SK-N-SH treated with all-trans-retinoic acid at 6 μM for 48 hours (cell line): ENCODE results near the gene TMED7.

Experiments used
- CREB5 ChIP-seq: fragments of 250-450 bp; sonication (Bioruptor Pico); IDR thresholded peaks from 2 replicates; pipeline ENCODE4 v1.5.1; 2020; ENCODE audit warnings: low read depth, mild to moderate bottlenecking, moderate library complexity
- ESRRG ChIP-seq: fragments of 250-450 bp; sonication (Bioruptor Pico); IDR thresholded peaks from 2 replicates; pipeline ENCODE4 v1.6.1; 2021; ENCODE audit warnings: mild to moderate bottlenecking
- GLIS3 ChIP-seq: fragments of 250-450 bp; sonication (Bioruptor Pico); IDR thresholded peaks from 2 replicates; pipeline ENCODE4 v1.5.0; 2020; ENCODE audit warnings: mild to moderate bottlenecking, moderate library complexity
- ISL1 ChIP-seq: fragments of 250-450 bp; sonication (Bioruptor Pico); IDR thresholded peaks from 2 replicates; pipeline ENCODE4 v2.1.2; 2022; ENCODE audit warnings: mild to moderate bottlenecking, moderate library complexity
- PATZ1 ChIP-seq: fragments of 250-450 bp; sonication (Bioruptor Pico); IDR thresholded peaks from 2 replicates; pipeline ENCODE4 v1.8.0; 2020; ENCODE audit warnings: mild to moderate bottlenecking, moderate library complexity, borderline replicate concordance
- POU6F1 ChIP-seq: fragments of 250-450 bp; sonication (Bioruptor Pico); IDR thresholded peaks from 2 replicates; pipeline ENCODE4 v1.8.0; 2021; ENCODE audit warnings: low read depth, mild to moderate bottlenecking, moderate library complexity, borderline replicate concordance
- PPARA ChIP-seq: fragments of 250-450 bp; sonication (Bioruptor Pico); IDR thresholded peaks from 2 replicates; pipeline ENCODE4 v1.5.0; 2020; ENCODE audit warnings: mild to moderate bottlenecking, borderline replicate concordance
- RARB ChIP-seq: fragments of 250-450 bp; sonication (Bioruptor Pico); IDR thresholded peaks from 2 replicates; pipeline ENCODE4 v1.8.0; 2021; ENCODE audit warnings: mild to moderate bottlenecking, moderate library complexity
- SNAI2 ChIP-seq: fragments of 250-450 bp; sonication (Bioruptor Pico); IDR thresholded peaks from 2 replicates; pipeline ENCODE4 v1.5.0; 2020; ENCODE audit warnings: mild to moderate bottlenecking, moderate library complexity
- ZFP3 ChIP-seq: fragments of 250-450 bp; sonication (Bioruptor Pico); IDR thresholded peaks from 2 replicates; pipeline ENCODE4 v1.5.0; 2020; ENCODE audit warnings: mild to moderate bottlenecking, moderate library complexity
- ZNF70 ChIP-seq: fragments of 450-650 bp; formaldehyde crosslinking; IDR thresholded peaks from 2 replicates; pipeline ENCODE4 v1.5.0; 2020; ENCODE audit warnings: mild to moderate bottlenecking, moderate library complexity
- ZNF8 ChIP-seq: fragments of 450-650 bp; formaldehyde crosslinking; IDR thresholded peaks from 2 replicates; pipeline ENCODE4 v1.5.0; 2020; ENCODE audit warnings: mild to moderate bottlenecking, moderate library complexity

GRCh38 chr5:115577329-115577728, 48.5 kb downstream of the TMED7 start:
- TF ChIP-seq POU6F1 (CRISPR knock-in tag) (no peak), PATZ1 (CRISPR knock-in tag) (no peak), ZFP3 (CRISPR knock-in tag) (no peak), ESRRG (no peak), RARB (CRISPR knock-in tag) (no peak), SNAI2 (CRISPR knock-in tag) (no peak), ISL1 (CRISPR knock-in tag) (no peak), ZNF70 (CRISPR knock-in tag) (no peak), PPARA (CRISPR knock-in tag) (no peak), ZNF8 (no peak), CREB5 (CRISPR knock-in tag) (no peak), GLIS3 (CRISPR knock-in tag) (no peak)
